Thyroid gland (tissue), 4 donors: ENCODE results near the gene FAM180A.

Experiments
- POLR2A ChIP-seq, 2 donors: fragments of 450-650 bp; IDR thresholded peaks; one replicate each; pipeline ENCODE4 v1.6.1; 2017; ENCODE audit warnings: antibody characterized with exemption in 2 of 2, mild to moderate bottlenecking in 2 of 2, moderate library complexity in 1 of 2
- TF ChIP-seq, protein P1 (sequence below), 6 experiments: fragments of 200-600 bp in 3 of 6; fragments of 450-650 bp in 3 of 6; sonication (generic) in 3 of 6; IDR thresholded peaks; one replicate each; pipeline ENCODE4 v1.5.1; 2016 to 2019; ENCODE audit warnings: antibody characterized with exemption in 6 of 6, mild to moderate bottlenecking in 2 of 6, inconsistent platforms in 1 of 6, moderate library complexity in 1 of 6

DNA sequence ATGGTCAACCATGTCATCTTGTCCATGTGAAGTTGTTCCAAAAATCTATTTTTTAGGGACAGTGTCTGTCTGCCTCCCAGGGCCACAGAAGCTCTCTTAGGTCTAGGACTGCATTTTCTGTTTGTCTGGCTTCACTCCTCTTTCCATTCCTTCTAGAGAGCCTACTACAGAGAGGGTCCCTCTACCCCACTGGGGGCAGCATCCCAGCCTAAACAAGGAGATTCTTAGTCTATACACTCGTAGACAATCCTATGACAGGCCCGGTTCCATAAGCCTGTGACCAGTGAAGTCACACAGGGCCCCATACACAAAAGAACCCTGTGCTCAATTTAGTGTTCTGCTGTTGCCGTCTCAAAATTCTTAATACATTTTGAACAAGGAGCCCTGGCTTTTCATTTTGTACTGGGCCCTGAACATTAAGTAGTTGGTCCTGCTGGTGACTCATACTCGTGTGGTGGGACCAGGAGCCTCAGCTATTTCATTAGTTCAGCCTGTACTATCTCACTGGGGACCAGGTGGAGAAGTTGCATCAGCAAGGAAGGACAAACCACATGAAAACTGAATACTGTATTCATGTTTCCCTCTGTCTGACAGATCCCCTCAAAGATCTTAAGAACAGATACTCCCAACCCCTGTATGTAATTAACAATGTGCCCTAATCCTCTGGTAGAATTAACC lies 23.5 kb upstream of the FAM180A start:
- TF ChIP-seq, protein P1, sequence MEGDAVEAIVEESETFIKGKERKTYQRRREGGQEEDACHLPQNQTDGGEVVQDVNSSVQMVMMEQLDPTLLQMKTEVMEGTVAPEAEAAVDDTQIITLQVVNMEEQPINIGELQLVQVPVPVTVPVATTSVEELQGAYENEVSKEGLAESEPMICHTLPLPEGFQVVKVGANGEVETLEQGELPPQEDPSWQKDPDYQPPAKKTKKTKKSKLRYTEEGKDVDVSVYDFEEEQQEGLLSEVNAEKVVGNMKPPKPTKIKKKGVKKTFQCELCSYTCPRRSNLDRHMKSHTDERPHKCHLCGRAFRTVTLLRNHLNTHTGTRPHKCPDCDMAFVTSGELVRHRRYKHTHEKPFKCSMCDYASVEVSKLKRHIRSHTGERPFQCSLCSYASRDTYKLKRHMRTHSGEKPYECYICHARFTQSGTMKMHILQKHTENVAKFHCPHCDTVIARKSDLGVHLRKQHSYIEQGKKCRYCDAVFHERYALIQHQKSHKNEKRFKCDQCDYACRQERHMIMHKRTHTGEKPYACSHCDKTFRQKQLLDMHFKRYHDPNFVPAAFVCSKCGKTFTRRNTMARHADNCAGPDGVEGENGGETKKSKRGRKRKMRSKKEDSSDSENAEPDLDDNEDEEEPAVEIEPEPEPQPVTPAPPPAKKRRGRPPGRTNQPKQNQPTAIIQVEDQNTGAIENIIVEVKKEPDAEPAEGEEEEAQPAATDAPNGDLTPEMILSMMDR (IDR thresholded peaks at IDR 0.05): no peak
- TF ChIP-seq POLR2A (IDR thresholded peaks at IDR 0.05): no peak
